Measurements from ENCODE around the gene ELOB. TPM values are rescaled to one million over a fixed set of nuclear protein-coding genes. Genes with fewer than 3 reads are reported as not detected.

The ELOB gene
- total RNA-seq, 4 donors from 2014 or later = 181 to 341 (median 323) TPM

DNA sequence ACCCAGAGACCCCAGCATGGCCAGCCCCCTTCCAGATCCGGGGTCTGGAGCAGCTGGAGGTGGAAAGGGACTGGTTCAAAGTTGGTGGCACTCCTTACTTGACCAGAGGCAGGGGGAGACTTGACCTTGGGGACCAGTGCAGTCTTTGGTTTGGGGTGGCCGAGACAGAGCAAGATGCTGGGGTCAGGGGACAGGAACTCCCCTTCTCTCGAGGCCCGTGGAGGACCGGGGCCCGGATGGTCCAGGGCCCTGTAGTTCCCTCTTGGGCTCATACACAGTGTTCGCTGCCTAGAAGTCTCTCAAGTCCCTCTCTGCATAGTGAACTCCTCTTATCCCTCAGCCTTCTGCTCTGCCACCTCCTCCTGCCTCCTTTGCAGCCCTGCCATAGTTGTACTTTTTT lies 10.9 kb upstream of the ELOB start:
- ATAC-seq (ENCODE audit: low FRiP score) (no peak), DNase-seq (ENCODE audit: low spot score) (no peak)

DNA sequence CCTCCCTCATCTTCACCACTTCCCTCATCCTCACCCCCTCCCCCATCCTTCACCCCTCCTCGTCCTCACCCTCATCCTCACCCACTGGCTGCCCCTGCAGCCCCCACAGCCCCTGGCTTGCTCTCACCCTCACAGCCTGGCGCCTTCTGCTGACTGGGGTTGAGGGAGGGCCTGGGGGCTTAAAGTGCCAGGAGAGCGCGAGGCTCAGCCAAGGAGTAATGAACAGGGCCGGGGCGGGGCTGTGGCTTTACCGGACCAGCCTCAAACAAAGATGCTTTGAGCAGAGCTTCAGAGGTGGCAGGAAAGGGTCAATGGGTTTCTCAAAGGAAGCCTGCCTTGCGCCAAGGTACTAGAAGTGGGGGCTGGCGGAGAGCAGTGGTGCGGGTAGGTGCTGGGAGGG lies 10.3 kb upstream of the ELOB start, which contains the start of gene PRSS33:
PRSS33 (minus strand) TSS at position 155 of the 400 bp plus-strand sequence. CDS start 1,013 bp downstream, outside the sequence.
- peak; percentile 20 for DNase-seq (ENCODE audit: low spot score)
- no peak for ATAC-seq (ENCODE audit: low FRiP score)
- TF ChIP-seq, protein P1, sequence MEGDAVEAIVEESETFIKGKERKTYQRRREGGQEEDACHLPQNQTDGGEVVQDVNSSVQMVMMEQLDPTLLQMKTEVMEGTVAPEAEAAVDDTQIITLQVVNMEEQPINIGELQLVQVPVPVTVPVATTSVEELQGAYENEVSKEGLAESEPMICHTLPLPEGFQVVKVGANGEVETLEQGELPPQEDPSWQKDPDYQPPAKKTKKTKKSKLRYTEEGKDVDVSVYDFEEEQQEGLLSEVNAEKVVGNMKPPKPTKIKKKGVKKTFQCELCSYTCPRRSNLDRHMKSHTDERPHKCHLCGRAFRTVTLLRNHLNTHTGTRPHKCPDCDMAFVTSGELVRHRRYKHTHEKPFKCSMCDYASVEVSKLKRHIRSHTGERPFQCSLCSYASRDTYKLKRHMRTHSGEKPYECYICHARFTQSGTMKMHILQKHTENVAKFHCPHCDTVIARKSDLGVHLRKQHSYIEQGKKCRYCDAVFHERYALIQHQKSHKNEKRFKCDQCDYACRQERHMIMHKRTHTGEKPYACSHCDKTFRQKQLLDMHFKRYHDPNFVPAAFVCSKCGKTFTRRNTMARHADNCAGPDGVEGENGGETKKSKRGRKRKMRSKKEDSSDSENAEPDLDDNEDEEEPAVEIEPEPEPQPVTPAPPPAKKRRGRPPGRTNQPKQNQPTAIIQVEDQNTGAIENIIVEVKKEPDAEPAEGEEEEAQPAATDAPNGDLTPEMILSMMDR (IDR thresholded peaks at IDR 0.05) = no peak

More for the DNA sequence above, 10.9 kb upstream of the ELOB start:
- TF ChIP-seq, protein P1 (IDR thresholded peaks at IDR 0.05) = no peak

DNA sequence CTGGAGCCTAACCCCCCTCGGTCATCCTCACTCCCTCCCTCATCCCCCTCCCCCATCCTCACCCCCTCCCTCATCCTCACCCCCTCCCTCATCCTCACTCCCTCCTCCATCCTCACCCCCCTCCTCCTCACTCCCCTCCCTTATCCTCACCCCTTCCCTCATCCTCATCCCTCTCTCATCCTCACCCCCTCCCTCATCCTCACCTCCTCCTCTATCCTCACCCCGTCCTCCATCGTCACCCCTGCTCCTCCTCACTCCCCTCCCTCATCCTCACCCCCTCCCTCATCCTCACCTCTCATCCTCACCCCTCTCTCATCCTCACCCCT lies 9.7 kb upstream of the ELOB start:
- TF ChIP-seq, protein P1 (IDR thresholded peaks at IDR 0.05) = no peak
- peak; percentile 7 for DNase-seq (ENCODE audit: low spot score)
- ATAC-seq (ENCODE audit: low FRiP score) = no peak

DNA sequence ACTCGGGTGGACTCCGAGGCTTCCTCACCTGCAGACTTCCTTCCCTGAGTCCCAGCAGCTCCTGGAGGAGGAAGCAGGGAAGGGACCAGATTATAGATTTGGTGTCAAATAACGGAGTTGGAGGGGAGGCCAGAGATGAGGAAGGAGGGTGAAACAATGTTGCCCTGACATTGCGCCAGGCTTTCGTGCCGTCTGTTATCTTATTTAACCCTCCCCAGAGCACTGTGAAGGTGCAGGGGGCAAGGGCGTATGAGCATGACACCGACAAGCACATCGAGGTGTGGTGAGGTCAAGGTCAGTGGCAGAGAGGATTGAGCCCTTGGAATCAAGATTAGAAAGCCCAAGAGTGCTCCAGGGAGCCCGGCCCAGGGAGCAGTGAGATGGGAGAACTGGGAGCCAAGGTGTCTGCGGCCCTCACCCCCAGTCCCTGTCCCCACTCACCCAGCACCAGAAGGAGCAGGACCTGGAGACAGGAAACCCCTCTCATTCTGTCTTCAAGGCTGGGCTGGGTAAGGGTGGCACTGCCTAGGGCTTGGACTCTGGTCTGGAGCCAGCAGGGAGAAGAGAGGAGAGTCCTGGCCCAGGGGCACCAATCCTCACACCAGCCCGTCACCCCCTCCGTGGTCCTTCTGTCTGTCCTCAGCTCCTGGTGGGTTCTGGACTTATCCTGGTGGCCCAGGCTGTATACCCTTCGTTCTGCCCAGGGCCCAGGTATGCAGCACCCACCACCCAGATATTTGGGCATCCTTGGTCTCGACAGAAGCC lies 9.2 kb upstream of the ELOB start:
- ATAC-seq (ENCODE audit: low FRiP score) (no peak), DNase-seq (ENCODE audit: low spot score) (peak; percentile 17)
- TF ChIP-seq, protein P1 (IDR thresholded peaks at IDR 0.05) = no peak

DNA sequence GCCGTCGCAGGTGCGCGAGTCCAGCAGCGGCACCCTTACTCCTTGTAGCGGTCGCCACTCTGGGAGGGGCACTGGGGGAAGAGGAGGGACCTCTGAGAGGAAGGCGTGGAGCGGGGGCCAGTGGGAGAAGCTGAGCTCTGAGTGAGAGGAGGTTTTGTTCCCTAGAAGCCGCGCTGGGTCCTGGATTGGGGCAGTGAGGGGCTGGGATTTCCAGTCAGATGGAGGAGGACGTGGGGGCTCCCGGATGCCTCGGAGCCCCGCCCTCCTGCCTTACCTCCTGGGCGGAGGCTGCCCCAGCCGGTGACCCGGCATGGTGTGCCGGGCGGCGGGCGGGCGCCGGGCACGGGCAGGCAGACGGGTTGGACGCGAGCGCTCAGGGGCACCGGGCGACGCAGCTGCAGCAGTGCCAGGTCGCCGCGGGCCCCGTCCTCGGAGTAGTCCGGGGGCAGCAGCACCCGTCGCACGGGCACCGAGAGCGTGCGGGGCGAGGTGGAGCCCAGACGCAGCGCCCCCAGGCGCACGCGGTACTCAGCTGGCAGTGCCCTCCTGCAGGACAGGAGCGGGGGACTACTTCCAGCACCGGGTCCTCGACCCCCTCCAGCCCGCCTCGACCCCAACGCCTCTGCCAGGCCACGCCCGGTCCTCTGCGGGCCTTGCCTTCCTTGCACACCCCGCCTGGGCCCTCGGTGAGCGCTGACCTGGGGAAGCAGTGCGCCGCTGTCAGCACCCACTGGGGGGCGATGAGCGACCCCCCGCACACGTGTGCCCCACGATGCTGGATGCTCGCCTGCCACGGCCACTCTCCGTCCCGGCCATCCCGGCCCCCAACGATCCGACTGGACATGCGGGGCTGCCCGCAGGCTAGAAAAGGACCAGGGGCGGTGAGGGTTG lies 8.3 kb upstream of the ELOB start:
- ATAC-seq (ENCODE audit: low FRiP score) = no peak
- TF ChIP-seq, protein P1 (IDR thresholded peaks at IDR 0.05) = no peak
- peak; percentile 20 for DNase-seq (ENCODE audit: low spot score)

DNA sequence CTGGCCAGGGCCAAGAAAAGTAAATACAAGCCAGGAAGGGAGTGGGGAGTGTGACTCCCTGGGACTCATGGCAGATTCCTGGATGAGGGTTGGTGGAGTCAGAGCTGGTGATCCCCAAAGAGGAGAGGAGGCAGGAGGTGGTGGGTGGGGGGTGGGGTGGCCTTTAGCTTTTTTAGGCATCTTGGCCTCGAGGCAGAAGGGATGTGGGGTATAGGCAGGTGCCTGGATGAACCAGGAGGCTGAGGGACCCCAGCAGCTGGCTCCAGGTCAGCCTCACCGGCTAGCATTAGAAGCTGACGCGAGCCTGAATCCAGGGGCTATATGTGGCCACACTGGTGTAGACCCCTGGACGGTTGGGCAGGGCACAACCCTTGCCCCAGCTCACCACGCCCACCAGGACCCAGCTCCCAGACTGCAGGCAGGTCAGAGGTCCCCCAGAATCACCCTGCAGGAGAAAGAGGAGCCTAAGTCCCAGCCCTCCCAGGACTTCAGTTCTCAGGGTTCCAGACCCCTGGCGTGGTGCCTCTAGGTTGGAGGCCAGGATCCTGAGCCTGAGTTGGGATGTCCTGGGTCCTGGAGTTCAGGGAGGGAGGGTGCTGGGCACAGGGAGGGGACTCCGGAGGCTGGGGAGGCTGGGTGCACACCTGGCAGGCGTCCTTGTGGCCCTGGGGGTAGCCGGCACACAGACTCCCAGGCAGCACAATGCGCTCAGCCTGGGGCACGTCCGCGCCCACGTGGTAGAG lies 7.4 kb upstream of the ELOB start:
- ATAC-seq (ENCODE audit: low FRiP score) = no peak
- DNase-seq (ENCODE audit: low spot score) = peak; percentile 8
- TF ChIP-seq, protein P1 (IDR thresholded peaks at IDR 0.05) = no peak

Data from omental fat pad (tissue), 4 donors.